Left ventricle myocardium inferior (tissue), 1 donor: ENCODE data around the gene MBLAC2. TPM values are rescaled to one million over a fixed set of nuclear protein-coding genes. Genes with fewer than 3 reads are reported as not detected.

Experiments used
- DNase-seq: peaks from one replicate; pipeline ENCODE4 v3.0.0-alpha.2; 2020
- H3K27ac ChIP-seq: fragments of 200-600 bp; replicated peaks from 2 replicates; pipeline ENCODE4 v1.8.0; 2021
- H3K27me3 ChIP-seq: fragments of 200-600 bp; 2 replicates; pipeline ENCODE4 v1.8.0; 2021; ENCODE audit warnings: low read depth
- H3K36me3 ChIP-seq: fragments of 200-600 bp; 2 replicates; pipeline ENCODE4 v1.8.0; 2021
- H3K4me1 ChIP-seq: fragments of 200-600 bp; 2 replicates; pipeline ENCODE4 v1.8.0; 2021
- H3K4me3 ChIP-seq: fragments of 200-600 bp; 2 replicates; pipeline ENCODE4 v1.8.0; 2021; ENCODE audit warnings: mild to moderate bottlenecking, moderate library complexity
- H3K9me3 ChIP-seq: fragments of 200-600 bp; replicated peaks from 2 replicates; pipeline ENCODE4 v1.8.0; 2021
- CTCF ChIP-seq: fragments of 200-600 bp; IDR thresholded peaks from 2 replicates; pipeline ENCODE4 v1.8.0; 2021; ENCODE audit warnings: antibody characterized with exemption, mild to moderate bottlenecking, borderline replicate concordance
- intact Hi-C: fragments of 100-400 bp; cut with micrococcal nuclease; formaldehyde crosslinking; loops from one replicate; pipeline ENCODE4 v1.11.0; 2022
- total RNA-seq: library from RNA; stranded (reverse); fragmentation: NEBNext Ultra II Directional; extraction: Animal tissue kit (Norgen Biotek cat#: 25700); gene quantifications from one replicate; pipeline ENCODE4 v1.2.1, GENCODE V29; 2021
- donor health status: DM: no; HTN: yes; CAD: no; lungs with severe emphysema.

Gene MBLAC2
- total RNA-seq, 1 donor from 2014 or later, result 3.6 TPM

DNA sequence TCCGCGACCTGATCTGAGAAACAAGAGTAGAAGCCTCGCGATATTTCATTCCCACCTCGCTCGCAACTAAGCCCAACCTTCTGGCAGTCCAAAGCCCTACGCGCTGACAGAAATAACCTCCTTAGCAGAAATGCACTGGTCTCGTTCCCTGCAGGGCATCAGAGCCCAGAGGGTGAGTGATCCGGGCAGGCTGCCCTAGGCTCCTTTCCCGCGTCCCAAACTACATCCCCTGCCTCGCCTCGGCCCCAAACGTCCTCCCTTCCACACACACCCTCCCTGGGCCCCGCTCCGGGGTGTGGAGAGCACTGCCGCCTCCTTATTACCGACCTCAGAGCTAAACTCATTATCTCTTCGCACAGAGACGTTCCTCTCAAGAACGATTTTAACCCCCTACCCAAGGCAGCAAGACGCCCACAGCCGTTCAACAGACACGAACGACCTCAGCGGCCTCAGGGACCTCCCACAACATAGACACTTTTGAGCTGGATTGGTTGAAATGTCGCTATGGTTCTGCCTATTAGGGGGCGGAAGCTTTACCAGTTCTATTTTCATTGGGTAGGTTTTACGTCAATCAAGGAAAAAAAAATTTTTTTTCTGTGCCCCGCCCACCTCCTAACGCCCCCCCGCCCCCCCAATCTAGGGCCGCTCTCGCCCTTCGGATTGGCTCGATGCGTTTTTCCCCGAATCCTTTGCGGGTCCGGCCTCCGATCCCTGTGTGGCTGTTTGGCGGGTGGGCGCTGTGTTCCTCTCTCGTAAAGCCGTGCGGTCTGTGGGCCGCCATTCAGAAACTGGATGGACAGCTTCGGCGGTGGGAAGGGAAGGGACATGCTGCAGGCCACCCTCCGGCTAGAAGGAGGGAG is 65.0 kb downstream of the MBLAC2 start, which contains the start of gene CETN3:
Gene CETN3, minus strand, starts transcription at position 439 of the 860 bp plus-strand sequence. Its CDS starts 95 bp downstream, at position 344.
- peak within 1 kb of the TSS; percentile 99 for H3K27ac ChIP-seq
- no peaks in the 10 kb centered on the region for H3K9me3 ChIP-seq
- peaks cover 49% of the 10 kb centered on the region for H3K4me1 ChIP-seq
- intact Hi-C loops, result no loop called here
- H3K27me3 ChIP-seq, result no peaks in the 10 kb centered on the region
- peak; percentile 92 for DNase-seq
- peaks cover 21% of the 10 kb centered on the region for H3K36me3 ChIP-seq
- no peak for TF ChIP-seq CTCF
- H3K4me3 ChIP-seq, result peak within 1 kb of the TSS; percentile 87

DNA sequence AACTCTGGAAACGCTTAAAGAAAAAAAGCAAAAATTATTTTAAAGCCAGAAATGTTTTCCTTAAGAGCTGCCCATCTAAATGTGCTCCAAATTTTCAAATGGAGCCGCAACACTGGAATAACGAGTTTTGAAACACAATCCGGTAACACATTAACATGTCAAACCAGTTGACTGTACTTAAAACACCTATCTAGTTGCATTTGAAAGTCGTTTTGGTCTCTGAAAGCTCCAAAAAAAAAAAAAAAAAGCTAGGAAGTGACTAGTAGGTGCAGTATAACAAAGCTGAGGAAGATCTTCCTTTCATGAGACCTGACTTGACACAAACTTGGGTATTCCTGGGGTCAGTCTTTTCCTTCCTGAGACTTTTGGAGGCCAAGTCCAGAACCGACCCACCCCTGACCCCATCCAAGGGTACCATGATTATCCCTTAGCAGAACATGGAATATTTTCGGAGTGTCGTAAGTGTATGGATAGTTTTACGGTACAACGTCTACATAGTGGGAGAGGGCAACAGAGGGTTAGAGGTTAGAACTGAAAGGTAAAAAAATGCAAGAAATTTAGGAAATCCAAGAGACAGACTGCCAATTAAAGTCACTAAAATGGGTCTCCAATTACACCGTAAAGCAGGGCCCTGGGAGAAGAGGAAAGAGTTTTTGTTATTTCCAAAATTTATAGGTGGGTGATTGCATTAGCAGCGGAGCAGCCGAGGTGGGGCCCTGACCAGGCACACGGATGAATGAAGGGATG is 65.8 kb downstream of the MBLAC2 start:
- no peaks in the 10 kb centered on the region for H3K27me3 ChIP-seq
- no peaks in the 10 kb centered on the region for H3K9me3 ChIP-seq
- intact Hi-C loops, result no loop called here
- peak overlapping the region; percentile 99 for H3K27ac ChIP-seq
- H3K4me1 ChIP-seq, result peaks cover 49% of the 10 kb centered on the region
- H3K36me3 ChIP-seq, result peaks cover 21% of the 10 kb centered on the region
- DNase-seq, result no peak
- H3K4me3 ChIP-seq, result peak overlapping the region; percentile 87
- no peak for TF ChIP-seq CTCF

Other genes starting within 250 kb of the MBLAC2 start
- 27.8 TPM for gene CETN3, start 65.0 kb downstream of the MBLAC2 start, total RNA-seq
- 0.88 TPM for gene POLR3G, start 93 bp upstream of the MBLAC2 start, total RNA-seq
- gene LYSMD3, start 54.8 kb upstream of the MBLAC2 start, total RNA-seq, result 19.8 TPM
- not detected for gene ADGRV1, start 84.0 kb upstream of the MBLAC2 start, total RNA-seq